Kidney (tissue), 14 donors: ENCODE data around the gene CPSF7. TPM values are rescaled to one million over a fixed set of nuclear protein-coding genes. Genes with fewer than 3 reads are reported as not detected.
"Not testable (repeated sequence)": the region's sequence is repeated elsewhere in the genome, so short reads cannot be mapped to it uniquely, and the experiment has no call there.

Experiments used
- DNase-seq, 5 donors: peaks; one replicate each; pipeline ENCODE4 v3.0.0-alpha.2; 2013 to 2020
- FAIRE-seq: peaks from 2 replicates; lab custom pipeline; 2012; peaks lifted over from hg19 to GRCh38; lab: Jason Lieb, UNC
- H3K27ac ChIP-seq, 2 donors: one replicate each; pipeline ENCODE4 v1.7.0; 2013; ENCODE audit warnings: low read depth in 2 of 2, low read length in 2 of 2, inconsistent platforms in 1 of 2
- H3K27me3 ChIP-seq: one replicate; pipeline ENCODE4 v1.7.1; 2013; ENCODE audit warnings: low read length, inconsistent platforms; ENCODE audit not compliant: control insufficient read depth, insufficient read depth
- H3K36me3 ChIP-seq, 3 donors: one replicate each; pipeline versions ENCODE4 v1.7.0 to v1.7.1; 2013; ENCODE audit warnings: low read length in 3 of 3, control low read depth in 1 of 3, inconsistent platforms in 1 of 3; ENCODE audit not compliant: insufficient read depth in 3 of 3, control insufficient read depth in 2 of 3
- H3K4me1 ChIP-seq, 3 donors: one replicate each; pipeline versions ENCODE4 v1.7.0 to v1.7.1; 2013; ENCODE audit warnings: low read length in 3 of 3, inconsistent platforms in 1 of 3, low read depth in 1 of 3; ENCODE audit not compliant: control insufficient read depth in 2 of 3, insufficient read depth in 2 of 3
- H3K4me3 ChIP-seq, 3 donors: one replicate each; pipeline versions ENCODE4 v1.7.0 to v1.8.1; 2013; ENCODE audit warnings: low read length in 3 of 3, control low read depth in 1 of 3, inconsistent platforms in 1 of 3
- H3K9ac ChIP-seq, 3 donors: one replicate each; pipeline versions ENCODE4 v1.7.0 to v1.7.1; 2013; ENCODE audit warnings: low read length in 3 of 3, control low read depth in 1 of 3, inconsistent platforms in 1 of 3
- H3K9me3 ChIP-seq, 3 donors: one replicate each; pipeline versions ENCODE4 v1.7.0 to v1.7.1; 2013; ENCODE audit warnings: low read length in 3 of 3, control low read depth in 1 of 3, inconsistent platforms in 1 of 3; ENCODE audit not compliant: control insufficient read depth in 2 of 3, insufficient read depth in 1 of 3
- CTCF ChIP-seq: IDR thresholded peaks from 3 replicates; pipeline ENCODE4 v1.5.1; 2012; ENCODE audit warnings: mild to moderate bottlenecking, moderate library complexity, borderline replicate concordance; ENCODE audit not compliant: insufficient read depth; ENCODE audit errors: extremely low read depth
- intact Hi-C: fragments of 100-400 bp; cut with DNase I; formaldehyde crosslinking; loops from one replicate; pipeline ENCODE4 v1.11.1; 2022
- polyA plus RNA-seq: library from polyadenylated mRNA; stranded (reverse); fragments of 350-450 nt; fragmentation: Illumina TruSeq; extraction: RNeasy Lipid Tissue Mini Kit (QIAGEN cat#74804); gene quantifications from one replicate; pipeline ENCODE4 v1.2.3, GENCODE V29; 2014; ENCODE audit warnings: low read depth, low replicate concordance; ENCODE audit not compliant: insufficient read depth
- total RNA-seq: library from RNA; stranded (reverse); fragmentation: NEBNext Ultra II Directional; extraction: Animal tissue kit (Norgen Biotek cat#: 25700); gene quantifications from one replicate; pipeline ENCODE4 v1.2.1, GENCODE V29; 2021
- donor health status: control.
- donor health status: control.
- donor health status: control.
- donor health status: control.
- donor health status: control.
- donor health status: DM: yes; HTN: yes; CAD: no.
- donor health status: Normal renal cell carcinoma (clear cell type).

The CPSF7 gene
- total and polyA plus RNA-seq, 2 donors from 2014 or later: 28.4 to 94.5 TPM

GRCh38 chr11:61468002-61468401 is 38.2 kb upstream of the CPSF7 start:
- no peak overlapping the region for H3K4me3 ChIP-seq
- H3K4me1 ChIP-seq: no peaks in the 10 kb centered on the region
- H3K27me3 ChIP-seq: no peaks in the 10 kb centered on the region
- FAIRE-seq (no peak), DNase-seq (no peak)
- H3K36me3 ChIP-seq: peaks cover 0 to 7% (median 0%) of the 10 kb centered on the region in 3 donors
- no peak overlapping the region for H3K9ac ChIP-seq
- intact Hi-C loops: no loop called here
- H3K9me3 ChIP-seq: no peaks in the 10 kb centered on the region
- no peak for TF ChIP-seq CTCF
- H3K27ac ChIP-seq: no peak overlapping the region

- not testable (repeated sequence) for H3K4me1 ChIP-seq, H3K9me3 ChIP-seq, H3K27ac ChIP-seq
Observed at GRCh38 chr11:61467602-61468001, 37.8 kb upstream of the CPSF7 start.

DNA sequence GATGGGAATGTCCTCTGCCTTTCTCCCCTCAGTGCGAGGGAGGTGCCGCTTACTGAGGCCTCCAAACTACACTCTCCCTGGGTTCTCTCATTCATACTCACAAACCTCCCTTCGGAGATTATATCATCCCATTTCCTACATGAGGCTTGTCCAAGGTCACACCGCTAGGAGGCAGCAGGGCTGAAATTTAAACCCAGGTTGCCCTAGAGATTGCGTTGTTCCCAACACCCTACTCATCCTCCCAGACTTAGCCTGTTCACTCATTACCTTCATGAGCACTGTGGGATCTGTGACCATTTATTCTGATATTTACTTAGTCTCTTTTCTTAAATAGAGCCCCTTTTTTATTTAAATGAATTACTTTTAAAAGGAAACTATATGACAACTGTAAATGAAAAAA is 31.2 kb upstream of the CPSF7 start:
- Histone ChIP-seq H3K9ac (no peak overlapping the region), H3K36me3 (no peaks in the 10 kb centered on the region), H3K27ac (no peak overlapping the region), H3K4me3 (no peak overlapping the region), H3K9me3 (no peaks in the 10 kb centered on the region), H3K27me3 (no peaks in the 10 kb centered on the region), H3K4me1 (no peaks in the 10 kb centered on the region)
- no peak for DNase-seq
- TF ChIP-seq CTCF: no peak
- FAIRE-seq: no peak
- intact Hi-C loops: no loop called here

More at GRCh38 chr11:61467602-61468001, 37.8 kb upstream of the CPSF7 start:
- intact Hi-C loops, FAIRE-seq, H3K4me3 ChIP-seq, DNase-seq, H3K27me3 ChIP-seq, H3K9ac ChIP-seq, H3K36me3 ChIP-seq: not testable (repeated sequence)

DNA sequence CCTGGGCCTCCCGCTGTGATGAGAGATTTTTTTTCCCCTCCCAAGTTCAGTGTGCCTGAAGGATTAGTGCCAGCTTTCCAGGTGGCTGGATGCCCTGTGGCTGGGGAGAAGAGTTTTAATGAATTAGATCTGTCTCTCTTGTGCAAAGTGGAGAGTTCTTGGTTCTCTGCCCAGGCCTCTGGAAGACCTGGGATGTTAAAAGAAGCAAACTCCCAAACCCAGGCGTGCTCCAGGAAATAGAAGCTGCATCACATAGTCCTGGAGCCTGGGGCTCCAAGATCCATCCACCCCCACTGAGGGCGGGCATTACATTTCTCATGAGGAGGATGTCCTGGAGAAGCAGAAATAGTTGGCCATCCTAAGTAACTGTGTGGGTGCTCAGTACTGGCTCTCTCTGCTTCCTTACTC is 30.7 kb upstream of the CPSF7 start:
- H3K9ac ChIP-seq: no peak overlapping the region
- H3K4me3 ChIP-seq: no peak overlapping the region
- no peak for TF ChIP-seq CTCF
- no peaks in the 10 kb centered on the region for H3K4me1 ChIP-seq
- DNase-seq: no peak
- H3K27ac ChIP-seq: no peak overlapping the region
- H3K9me3 ChIP-seq: no peaks in the 10 kb centered on the region
- no peaks in the 10 kb centered on the region for H3K27me3 ChIP-seq
- intact Hi-C loops: no loop called here
- FAIRE-seq: no peak
- H3K36me3 ChIP-seq: no peaks in the 10 kb centered on the region
